T-cell (primary cell): ENCODE data around the gene PILRA. TPM values are rescaled to one million over a fixed set of nuclear protein-coding genes. Genes with fewer than 3 reads are reported as not detected.
"Not testable (repeated sequence)": the region's sequence is repeated elsewhere in the genome, so short reads cannot be mapped to it uniquely, and the experiment has no call there.

Experiments
- ATAC-seq, 4 experiments: fragments of 200-7000 bp in 3 of 4; fragments of 150-1000 bp in 1 of 4; cut with Tn5 transposase; replicated peaks in 1 of 4; 1 replicate in 3 of 4; 2 replicates in 1 of 4; pipeline ENCODE4 v1.10.0; 2021; ENCODE audit warnings: moderate library complexity in 3 of 4, mild to moderate bottlenecking in 2 of 4, moderate number of reproducible peaks in 1 of 4
- CTCF ChIA-PET, 2 donors: fragments of 300-600 bp; sonication (Branson Sonifier 250); formaldehyde crosslinking; loops; one replicate each; lab custom pipeline; 2022; ENCODE audit warnings: antibody characterized with exemption in 2 of 2; lab: Charles Lee
- POLR2A ChIA-PET, 2 donors: fragments of 300-600 bp; sonication (Branson Sonifier 250); formaldehyde crosslinking; loops; one replicate each; lab custom pipeline; 2022; ENCODE audit warnings: antibody characterized with exemption in 2 of 2; lab: Charles Lee
- DNase-seq, 35 experiments: peaks; one replicate each; pipeline versions ENCODE4 v3.0.0 to v3.0.0-alpha.2; 2013 to 2023
- H3K27ac ChIP-seq: one replicate; pipeline ENCODE4 v1.5.1; 2013; ENCODE audit warnings: low read length
- H3K27me3 ChIP-seq, 2 experiments: replicated peaks in 1 of 2; 1 replicate in 1 of 2; 2 replicates in 1 of 2; pipeline versions ENCODE4 v1.6.1 to v1.7.0; 2013; ENCODE audit warnings: low read length in 1 of 2, mixed read lengths in 1 of 2; ENCODE audit not compliant: control insufficient read depth in 2 of 2, insufficient read depth in 2 of 2; ENCODE audit errors: extremely low read depth in 1 of 2
- H3K36me3 ChIP-seq, 2 donors: 1 replicate in 1 of 2; 2 replicates in 1 of 2; pipeline versions ENCODE4 v1.6.1 to v1.7.0; 2013; ENCODE audit warnings: low read length in 1 of 2; ENCODE audit not compliant: control insufficient read depth in 2 of 2, insufficient read depth in 1 of 2; ENCODE audit errors: extremely low read depth in 1 of 2
- H3K4me1 ChIP-seq, 2 experiments: 1 replicate in 1 of 2; 2 replicates in 1 of 2; pipeline versions ENCODE4 v1.6.1 to v1.7.0; 2013; ENCODE audit warnings: low read length in 2 of 2, mixed read lengths in 1 of 2; ENCODE audit not compliant: insufficient read depth in 2 of 2, control insufficient read depth in 1 of 2; ENCODE audit errors: extremely low read depth in 1 of 2
- H3K4me3 ChIP-seq, 2 donors: 1 replicate in 1 of 2; 2 replicates in 1 of 2; pipeline versions ENCODE4 v1.5.1 to v1.7.0; 2013; ENCODE audit warnings: mild to moderate bottlenecking in 2 of 2, low read length in 1 of 2, moderate library complexity in 1 of 2; ENCODE audit not compliant: control insufficient read depth in 1 of 2; ENCODE audit errors: extremely low read depth in 1 of 2
- H3K9me3 ChIP-seq: 2 replicates; pipeline ENCODE4 v1.7.0; 2013
- H3K27ac Mint-ChIP-seq, 2 donors: one replicate each; pipeline ENCODE4 v1.8.0; 2020 to 2021; ENCODE audit warnings: mild to moderate bottlenecking in 2 of 2, mixed read lengths in 2 of 2
- H3K27me3 Mint-ChIP-seq, 2 donors: one replicate each; pipeline ENCODE4 v1.8.0; 2021 to 2022; ENCODE audit warnings: mixed read lengths in 2 of 2
- H3K36me3 Mint-ChIP-seq: one replicate; pipeline ENCODE4 v1.8.0; 2021; ENCODE audit warnings: mixed read lengths
- H3K4me1 Mint-ChIP-seq, 3 donors: one replicate each; pipeline ENCODE4 v1.8.0; 2020 to 2022; ENCODE audit warnings: mixed read lengths in 3 of 3, mild to moderate bottlenecking in 1 of 3
- H3K4me3 Mint-ChIP-seq, 3 donors: one replicate each; pipeline ENCODE4 v1.8.0; 2020 to 2022; ENCODE audit warnings: mild to moderate bottlenecking in 3 of 3, mixed read lengths in 3 of 3, moderate library complexity in 3 of 3
- H3K9me3 Mint-ChIP-seq, 3 donors: one replicate each; pipeline ENCODE4 v1.8.0; 2020 to 2022; ENCODE audit warnings: mixed read lengths in 3 of 3
- WGBS: methylation state at CpG from one replicate; pipeline ENCODE4 v1.1.5; 2013; ENCODE audit warnings: missing lambda C conversion rate; ENCODE audit not compliant: insufficient coverage; 5-methylcytosine and 5-hydroxymethylcytosine counted together
- total RNA-seq, 35 experiments: library from RNA in 6 of 35; stranded (reverse) in 6 of 35; fragments of 120-200 nt in 1 of 35; gene quantifications; one replicate each; pipeline versions ENCODE4 v1.2.1 to v1.2.4 and lab custom pipeline; 2013 to 2026

PILRA gene
- total RNA-seq (10 to 100 TPM in 2 of 5 donors, 1 to 10 TPM in 3; 3.7 to 19.3 (median 7.1) TPM), total RNA-seq (lab: John Stamatoyannopoulos, UW) (0.38 to 7.5 (median 1.6) reads per million in 29 experiments)
- total RNA-seq (2013) = 3.9 TPM

DNA sequence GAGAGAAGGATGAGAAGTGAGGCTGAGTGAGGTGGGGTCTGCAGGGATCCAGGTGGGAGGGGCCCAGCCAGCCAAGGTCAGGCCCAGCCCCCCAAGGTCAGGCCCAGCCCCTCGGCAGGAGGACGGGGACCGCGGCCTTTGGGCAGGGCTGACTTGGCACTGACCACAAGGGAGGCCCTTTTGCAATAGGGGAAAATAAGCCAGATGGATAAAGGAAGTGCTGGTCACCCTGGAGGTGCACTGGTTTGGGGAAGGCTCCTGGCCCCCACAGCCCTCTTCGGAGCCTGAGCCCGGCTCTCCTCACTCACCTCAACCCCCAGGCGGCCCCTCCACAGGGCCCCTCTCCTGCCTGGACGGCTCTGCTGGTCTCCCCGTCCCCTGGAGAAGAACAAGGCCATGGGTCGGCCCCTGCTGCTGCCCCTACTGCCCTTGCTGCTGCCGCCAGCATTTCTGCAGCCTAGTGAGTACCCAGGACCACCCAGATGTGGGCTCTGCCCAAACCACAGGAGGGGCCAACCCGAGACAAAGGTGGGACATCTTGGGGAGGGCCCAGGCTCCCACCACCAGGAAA lies at the start of gene PILRA:
Gene PILRA, plus strand, starts transcription at position 227 of the 571 bp plus-strand sequence. Its CDS starts 170 bp downstream, at position 397.
- Histone ChIP-seq H3K36me3 (peaks cover 1 to 4% of the 10 kb centered on the region in 2 donors), H3K4me1 (peaks cover 0 to 26% of the 10 kb centered on the region in 2 experiments), H3K9me3 (no peaks in the 10 kb centered on the region), H3K4me3 (no peak within 1 kb of the TSS), H3K27ac (peak within 1 kb of the TSS; percentile 34), H3K27me3 (no peaks in the 10 kb centered on the region)
- ATAC-seq = no peak
- Mint-ChIP-seq H3K9me3 (no peaks in the 10 kb centered on the region), H3K4me3 (no peak within 1 kb of the TSS), H3K4me1 (peaks cover 9 to 22% (median 12%) of the 10 kb centered on the region in 3 donors), H3K27me3 (no peaks in the 10 kb centered on the region), H3K36me3 (no peaks in the 10 kb centered on the region), H3K27ac (peak within 1 kb of the TSS in 1 of 2 donors; percentile 61)
- 79% methylated on average over 7 of the region's 12 CpGs for WGBS
- peak in 1 of 35 experiments; percentile 28 for DNase-seq
- POLR2A ChIA-PET = no interaction called here
- CTCF ChIA-PET = no interaction called here

DNA sequence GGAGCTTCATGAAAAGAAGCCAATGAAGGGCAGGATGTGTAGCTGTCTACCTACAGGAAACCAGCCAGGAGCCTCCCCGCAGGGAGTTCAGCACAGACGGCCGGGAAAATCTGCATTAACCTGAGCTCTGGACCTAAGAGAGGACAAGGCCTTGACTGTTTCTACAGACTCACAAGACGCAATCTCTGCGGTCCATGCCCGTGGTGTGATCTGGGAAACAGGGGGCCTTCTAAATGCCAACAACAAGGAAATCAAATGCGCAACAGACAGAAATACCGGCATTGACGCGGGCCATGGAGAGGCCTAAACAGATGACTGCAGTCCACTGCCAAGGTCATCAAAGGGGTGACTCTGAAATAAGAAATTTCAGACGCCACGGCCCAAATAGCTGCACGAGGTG lies 49.1 kb upstream of the PILRA start:
- ATAC-seq, DNase-seq, POLR2A ChIA-PET, H3K9me3 ChIP-seq, H3K27me3 Mint-ChIP-seq, H3K9me3 Mint-ChIP-seq, H3K27me3 ChIP-seq, H3K4me3 Mint-ChIP-seq, H3K27ac Mint-ChIP-seq, H3K4me1 ChIP-seq, H3K27ac ChIP-seq, H3K4me1 Mint-ChIP-seq, CTCF ChIA-PET, H3K4me3 ChIP-seq: not testable (repeated sequence)
- H3K36me3 ChIP-seq = peaks cover 8 to 11% of the 10 kb centered on the region in 2 donors
- H3K36me3 Mint-ChIP-seq = peaks cover 22% of the 10 kb centered on the region
- 100% methylated on average over 1 of the region's 13 CpGs for WGBS

DNA sequence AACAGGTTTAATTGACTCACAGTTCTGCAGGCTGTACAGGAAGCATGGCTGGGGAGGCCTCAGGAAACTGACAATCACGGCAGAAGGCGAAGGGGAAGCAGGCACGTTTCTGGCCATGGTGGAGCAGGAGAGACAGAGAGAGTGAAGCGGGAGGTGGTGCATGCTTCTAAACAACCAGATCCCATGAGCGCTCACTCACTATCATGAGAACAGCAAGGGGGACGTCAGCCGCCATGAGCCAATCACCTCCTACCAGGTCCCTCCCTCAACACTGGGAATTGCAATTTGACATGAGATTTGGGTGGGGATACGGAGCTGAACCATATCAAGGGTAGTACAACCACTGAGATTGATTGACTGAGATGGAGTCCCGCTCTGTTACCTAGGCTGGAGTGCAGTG lies 47.6 kb upstream of the PILRA start:
- H3K4me3 Mint-ChIP-seq, POLR2A ChIA-PET, H3K9me3 Mint-ChIP-seq, CTCF ChIA-PET, DNase-seq, H3K4me1 ChIP-seq, H3K27me3 Mint-ChIP-seq, H3K27ac Mint-ChIP-seq, H3K27me3 ChIP-seq, H3K9me3 ChIP-seq, H3K4me3 ChIP-seq, H3K27ac ChIP-seq, ATAC-seq, H3K4me1 Mint-ChIP-seq: not testable (repeated sequence)
- peaks cover 11 to 12% of the 10 kb centered on the region in 2 donors for H3K36me3 ChIP-seq
- WGBS = 91% methylated on average over 4 of the region's 9 CpGs
- H3K36me3 Mint-ChIP-seq = peaks cover 14% of the 10 kb centered on the region

DNA sequence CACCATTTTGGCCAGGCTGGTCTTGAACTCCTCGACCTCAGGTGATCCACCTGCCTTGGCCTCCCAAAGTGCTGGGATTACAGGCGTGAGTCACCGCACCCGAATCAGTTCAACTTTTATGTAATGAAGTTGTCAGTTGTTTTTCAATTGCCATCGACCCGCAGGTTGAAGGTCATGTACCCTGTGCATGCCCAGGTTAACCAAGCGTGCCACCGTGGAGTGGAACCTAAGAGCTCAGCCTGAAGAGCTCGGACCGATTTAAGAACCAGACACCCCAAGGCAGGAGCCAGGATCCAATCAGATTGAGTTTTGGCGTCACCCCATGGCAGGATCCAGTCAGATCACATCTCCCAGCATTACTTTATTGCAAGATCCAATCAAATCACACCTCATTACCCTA lies 46.4 kb upstream of the PILRA start:
- CTCF ChIA-PET, H3K4me1 Mint-ChIP-seq, H3K4me3 ChIP-seq, H3K9me3 ChIP-seq, H3K27me3 Mint-ChIP-seq, H3K27ac Mint-ChIP-seq, ATAC-seq, DNase-seq, H3K27me3 ChIP-seq, H3K4me3 Mint-ChIP-seq, H3K9me3 Mint-ChIP-seq, H3K27ac ChIP-seq, H3K4me1 ChIP-seq: not testable (repeated sequence)
- POLR2A ChIA-PET = interaction anchor here in 1 of 2 donors (0.7 kb wide), 1 partner anchor 38 kb away, joined by 4 read pairs; no protein-coding TSS in a partner anchor
- H3K36me3 ChIP-seq = peaks cover 11 to 12% of the 10 kb centered on the region in 2 donors
- WGBS = 97% methylated on average over 6 of the region's 11 CpGs
- peaks cover 13% of the 10 kb centered on the region for H3K36me3 Mint-ChIP-seq

- POLR2A ChIA-PET, H3K27me3 Mint-ChIP-seq, H3K27me3 ChIP-seq, H3K36me3 ChIP-seq, H3K4me1 ChIP-seq, H3K9me3 ChIP-seq, H3K9me3 Mint-ChIP-seq: not testable (repeated sequence)
- WGBS = under 1% methylated on average over 76 of the region's 85 CpGs
- peak; percentile 87 to 91 (median 90) for ATAC-seq
- Histone ChIP-seq H3K27ac (peak overlapping the region; percentile 86), H3K4me3 (peak overlapping the region; percentile 66 to 75)
- peaks cover 15% of the 10 kb centered on the region for H3K36me3 Mint-ChIP-seq
- CTCF ChIA-PET = interaction anchor here (0.6 to 0.9 kb wide), 3 partner anchors 145 to 380 kb away, joined by 3 to 4 read pairs (median 4); no protein-coding TSS in a partner anchor
- H3K4me3 Mint-ChIP-seq = peak overlapping the region; percentile 92 to 94 (median 93)
- H3K4me1 Mint-ChIP-seq = peaks cover 21 to 31% (median 22%) of the 10 kb centered on the region in 3 donors
- peak overlapping the region; percentile 93 to 96 for H3K27ac Mint-ChIP-seq
- DNase-seq = peak; percentile 68 to 86 (median 76)
These were observed 37.5 kb upstream of the PILRA start for GRCh38 chr7:100335566-100336466.

GRCh38 chr7:100338083-100338696 lies 35.1 kb upstream of the PILRA start:
- H3K27me3 Mint-ChIP-seq, POLR2A ChIA-PET, H3K27ac ChIP-seq, H3K27me3 ChIP-seq, H3K9me3 Mint-ChIP-seq, H3K9me3 ChIP-seq, ATAC-seq, H3K4me3 ChIP-seq, H3K4me1 ChIP-seq, DNase-seq: not testable (repeated sequence)
- peaks cover 22% of the 10 kb centered on the region for H3K36me3 Mint-ChIP-seq
- peak overlapping the region in 1 of 2 donors; percentile 28 for H3K27ac Mint-ChIP-seq
- CTCF ChIA-PET = interaction anchor here in 1 of 2 donors (0.6 kb wide), 1 partner anchor 16 kb away, joined by 3 read pairs; no protein-coding TSS in a partner anchor
- peaks cover 3 to 19% of the 10 kb centered on the region in 2 donors for H3K36me3 ChIP-seq
- H3K4me1 Mint-ChIP-seq = peaks cover 28 to 41% (median 35%) of the 10 kb centered on the region in 3 donors
- WGBS = 90% methylated on average over 12 of the region's 15 CpGs
- H3K4me3 Mint-ChIP-seq = peak overlapping the region in 2 of 3 donors; percentile 55 to 60
